GM23248 (cell line): ENCODE measurements around the gene COPS9. TPM values are rescaled to one million over a fixed set of nuclear protein-coding genes. Genes with fewer than 3 reads are reported as not detected.

Experiments used
- DNase-seq: peaks from one replicate; pipeline ENCODE4 v3.0.0-alpha.2; 2015
- H2AFZ ChIP-seq: fragments of 200-600 bp; sonication (generic); 2 replicates; pipeline ENCODE4 v1.6.1; 2016; ENCODE audit warnings: antibody characterized with exemption
- H3F3A ChIP-seq: fragments of 200-600 bp; sonication (generic); 2 replicates; pipeline ENCODE4 v1.6.1; 2016; ENCODE audit warnings: mild to moderate bottlenecking, antibody characterized with exemption, mixed run types; ENCODE audit not compliant: insufficient read depth
- H3K27ac ChIP-seq: fragments of 200-600 bp; sonication (generic); 2 replicates; pipeline ENCODE4 v1.5.1; 2016; ENCODE audit warnings: mild to moderate bottlenecking
- H3K27me3 ChIP-seq: fragments of 200-600 bp; sonication (generic); replicated peaks from 2 replicates; pipeline ENCODE4 v1.6.1; 2016; ENCODE audit warnings: mild to moderate bottlenecking; ENCODE audit not compliant: insufficient read depth
- H3K36me3 ChIP-seq: fragments of 200-600 bp; sonication (generic); 2 replicates; pipeline ENCODE4 v1.6.1; 2016; ENCODE audit warnings: low read depth, mild to moderate bottlenecking
- H3K4me1 ChIP-seq: fragments of 200-600 bp; sonication (generic); 2 replicates; pipeline ENCODE4 v1.6.1; 2016; ENCODE audit warnings: mild to moderate bottlenecking; ENCODE audit not compliant: insufficient read depth
- H3K4me2 ChIP-seq: fragments of 200-600 bp; sonication (generic); one replicate; pipeline ENCODE4 v1.6.1; 2016; ENCODE audit warnings: mild to moderate bottlenecking; ENCODE audit not compliant: unreplicated experiment
- H3K4me3 ChIP-seq: fragments of 200-600 bp; sonication (generic); 2 replicates; pipeline ENCODE4 v1.5.1; 2016; ENCODE audit warnings: mild to moderate bottlenecking
- H3K79me2 ChIP-seq: fragments of 200-600 bp; sonication (generic); 2 replicates; pipeline ENCODE4 v1.6.1; 2016; ENCODE audit warnings: mild to moderate bottlenecking; ENCODE audit not compliant: insufficient read depth
- H3K9ac ChIP-seq: fragments of 200-600 bp; sonication (generic); 2 replicates; pipeline ENCODE4 v1.6.1; 2016; ENCODE audit warnings: mild to moderate bottlenecking
- H3K9me2 ChIP-seq: fragments of 200-600 bp; sonication (generic); 2 replicates; pipeline ENCODE4 v1.6.1; 2016; ENCODE audit warnings: mixed run types, mild to moderate bottlenecking, moderate library complexity; ENCODE audit not compliant: insufficient read depth
- H3K9me3 ChIP-seq: fragments of 200-600 bp; sonication (generic); one replicate; pipeline ENCODE4 v1.6.1; 2017; ENCODE audit warnings: low read depth
- H4K20me1 ChIP-seq: fragments of 200-600 bp; sonication (generic); 2 replicates; pipeline ENCODE4 v1.6.0; 2016; ENCODE audit not compliant: insufficient read depth
- EZH2 ChIP-seq: fragments of 200-600 bp; sonication (generic); IDR thresholded peaks from 2 replicates; pipeline ENCODE4 v1.6.1; 2018; ENCODE audit warnings: antibody characterized with exemption, mild to moderate bottlenecking; ENCODE audit not compliant: insufficient read depth, poor library complexity, severe bottlenecking
- EZH2phosphoT487 ChIP-seq: fragments of 200-600 bp; sonication (generic); IDR thresholded peaks from 2 replicates; pipeline ENCODE4 v1.6.1; 2018; ENCODE audit warnings: antibody characterized with exemption, moderate library complexity, mild to moderate bottlenecking, low read depth; ENCODE audit not compliant: insufficient read depth
- WGBS, 2 experiments: methylation state at CpG; one replicate each; pipeline ENCODE4 v1.1.6; 2015 to 2017; ENCODE audit warnings: low lambda C conversion rate in 2 of 2, low coverage in 1 of 2; ENCODE audit errors: missing lambda C conversion rate in 2 of 2; 5-methylcytosine and 5-hydroxymethylcytosine counted together
- in situ Hi-C: fragments of 300-500 bp; cut with MboI; formaldehyde crosslinking; loops from 2 replicates; pipeline ENCODE4 v1.15.0; 2020
- polyA plus RNA-seq: library from polyadenylated mRNA; unstranded; fragments of >200 nt; fragmentation: Nextera tagmentation; extraction: Ambion mirVana; gene quantifications from 2 replicates; pipeline ENCODE4 v1.2.1, GENCODE V29; 2016
- total RNA-seq: library from RNA; depleted of rRNA; stranded (reverse); fragments of >200 nt; shearing (Covaris generic); gene quantifications from 2 replicates; pipeline ENCODE4 v1.2.3, GENCODE V29; 2014

Gene COPS9
- total and polyA plus RNA-seq, 2 experiments from 2014 or later: 114 to 350 TPM

DNA sequence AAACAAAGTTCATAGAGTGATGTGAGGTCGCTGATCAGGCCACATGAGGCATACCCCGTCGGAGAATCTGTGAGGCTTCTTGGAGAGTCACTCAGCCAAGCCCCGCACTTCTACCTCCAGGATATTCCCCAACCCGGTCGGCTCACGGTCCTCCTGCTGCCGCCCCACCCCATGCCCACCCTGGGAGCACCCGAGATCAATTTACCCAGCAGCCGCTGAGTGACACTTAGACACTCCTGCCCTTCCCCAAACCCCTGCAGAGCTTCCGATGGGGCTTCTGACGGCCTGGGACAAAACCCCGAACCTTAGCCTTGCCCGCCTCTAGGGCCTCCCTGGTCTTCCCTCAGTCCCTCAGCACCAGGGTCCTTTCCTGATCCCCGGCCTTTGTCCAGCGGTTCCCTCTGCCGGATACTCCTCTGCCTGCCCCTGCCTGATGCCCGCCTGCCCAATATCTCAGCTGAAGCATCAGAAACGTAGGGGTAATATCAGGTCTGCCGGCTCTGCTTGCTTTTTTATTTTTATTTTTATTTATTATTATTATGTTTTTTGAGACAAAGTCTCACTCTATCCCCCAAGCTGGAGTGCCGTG, 23.2 kb upstream of the COPS9 start:
- TF ChIP-seq EZH2 (no peak), EZH2phosphoT487 (no peak)
- Histone ChIP-seq H3K27ac (no peak overlapping the region), H3K9me3 (no peaks in the 10 kb centered on the region)

DNA sequence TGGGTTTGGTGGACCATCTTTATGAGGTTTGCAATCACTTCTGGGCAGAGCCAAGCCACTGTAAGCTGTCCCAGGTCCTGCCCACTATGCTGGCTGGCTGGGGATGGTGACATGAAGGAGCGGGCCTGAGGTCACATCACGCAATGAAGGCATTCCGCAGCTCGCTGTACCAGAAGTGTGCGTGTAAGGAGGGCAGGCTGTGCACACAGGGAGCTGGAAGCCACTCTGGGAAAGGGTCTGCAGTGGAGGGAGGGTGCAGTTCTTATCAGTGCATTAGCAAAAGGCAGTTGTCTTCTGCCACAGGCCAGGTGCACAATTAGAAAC, 21.0 kb upstream of the COPS9 start:
- Histone ChIP-seq H3K36me3 (no peaks in the 10 kb centered on the region), H3K4me1 (no peaks in the 10 kb centered on the region), H4K20me1 (no peaks in the 10 kb centered on the region), H3K9me3 (no peaks in the 10 kb centered on the region), H3F3A (no peaks in the 10 kb centered on the region), H3K4me2 (no peak overlapping the region), H3K27ac (no peak overlapping the region), H3K4me3 (no peak overlapping the region), H2AFZ (no peak overlapping the region), H3K27me3 (peaks cover 27% of the 10 kb centered on the region), H3K79me2 (no peaks in the 10 kb centered on the region), H3K9ac (no peak overlapping the region), H3K9me2 (no peaks in the 10 kb centered on the region)
- 49 to 51% methylated on average over 5 of the region's 5 CpGs for WGBS, 2 experiments
- in situ Hi-C loops: no loop called here
- TF ChIP-seq EZH2: no peak
- TF ChIP-seq EZH2phosphoT487: no peak
- DNase-seq: no peak

More for the DNA sequence above, 23.2 kb upstream of the COPS9 start:
- WGBS, 2 experiments: 55 to 62% methylated on average over 17 to 20 of the region's 21 CpGs
- H3K4me2 ChIP-seq: no peak overlapping the region
- H4K20me1 ChIP-seq: no peaks in the 10 kb centered on the region
- in situ Hi-C loops: no loop called here
- no peaks in the 10 kb centered on the region for H3K4me1 ChIP-seq
- H3K36me3 ChIP-seq: no peaks in the 10 kb centered on the region
- H3K9me2 ChIP-seq: no peaks in the 10 kb centered on the region
- no peak overlapping the region for H2AFZ ChIP-seq
- no peak for DNase-seq
- no peaks in the 10 kb centered on the region for H3F3A ChIP-seq
- H3K27me3 ChIP-seq: peaks cover 4% of the 10 kb centered on the region
- H3K4me3 ChIP-seq: no peak overlapping the region
- H3K79me2 ChIP-seq: no peaks in the 10 kb centered on the region
- H3K9ac ChIP-seq: no peak overlapping the region

DNA sequence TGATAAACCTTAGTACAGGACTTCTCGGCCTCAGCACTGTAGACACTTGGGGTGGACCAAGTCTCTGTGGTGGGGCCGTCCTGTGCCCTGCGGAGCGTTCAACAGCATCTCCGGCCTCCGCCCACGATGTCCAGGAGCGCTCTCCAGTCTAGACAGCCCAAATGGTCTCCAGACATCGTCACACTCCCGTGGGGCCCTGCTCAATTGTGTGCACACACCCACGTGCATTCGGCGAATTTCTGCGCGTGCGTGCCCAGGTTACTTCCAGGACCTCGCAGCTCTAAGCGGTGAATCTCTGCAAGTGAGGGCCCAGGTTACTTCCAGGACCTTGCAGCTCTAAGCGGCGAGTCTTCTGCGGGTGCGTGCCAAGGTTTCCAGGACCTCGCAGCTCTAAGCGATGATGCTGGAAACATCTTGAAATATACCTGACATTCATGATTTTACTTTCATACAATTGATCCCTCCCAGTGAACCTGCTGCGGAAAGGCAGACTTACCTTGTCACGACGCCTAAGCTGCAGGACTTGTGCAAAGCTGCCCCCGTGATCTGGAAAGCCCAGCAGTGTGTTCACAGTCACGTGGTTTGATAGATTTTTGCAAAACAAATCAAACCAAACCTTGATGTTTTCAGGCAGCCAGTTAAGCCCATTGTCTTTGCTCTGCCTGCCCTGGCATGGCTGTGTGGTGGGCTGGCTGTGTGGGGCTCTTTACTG, 20.5 kb upstream of the COPS9 start:
- no peak overlapping the region for H3K4me3 ChIP-seq
- H3K36me3 ChIP-seq: no peaks in the 10 kb centered on the region
- no peak overlapping the region for H2AFZ ChIP-seq
- no peaks in the 10 kb centered on the region for H3K9me2 ChIP-seq
- no peak for TF ChIP-seq EZH2phosphoT487
- no peak for TF ChIP-seq EZH2
- DNase-seq: no peak
- H3K4me2 ChIP-seq: no peak overlapping the region
- no peak overlapping the region for H3K27ac ChIP-seq
- H4K20me1 ChIP-seq: no peaks in the 10 kb centered on the region
- no peaks in the 10 kb centered on the region for H3K79me2 ChIP-seq
- no peaks in the 10 kb centered on the region for H3F3A ChIP-seq
- H3K27me3 ChIP-seq: peaks cover 32% of the 10 kb centered on the region
- no peak overlapping the region for H3K9ac ChIP-seq
- WGBS, 2 experiments: 59 to 61% methylated on average over 29 of the region's 29 CpGs
- no peaks in the 10 kb centered on the region for H3K4me1 ChIP-seq
- H3K9me3 ChIP-seq: no peaks in the 10 kb centered on the region
- in situ Hi-C loops: no loop called here

DNA sequence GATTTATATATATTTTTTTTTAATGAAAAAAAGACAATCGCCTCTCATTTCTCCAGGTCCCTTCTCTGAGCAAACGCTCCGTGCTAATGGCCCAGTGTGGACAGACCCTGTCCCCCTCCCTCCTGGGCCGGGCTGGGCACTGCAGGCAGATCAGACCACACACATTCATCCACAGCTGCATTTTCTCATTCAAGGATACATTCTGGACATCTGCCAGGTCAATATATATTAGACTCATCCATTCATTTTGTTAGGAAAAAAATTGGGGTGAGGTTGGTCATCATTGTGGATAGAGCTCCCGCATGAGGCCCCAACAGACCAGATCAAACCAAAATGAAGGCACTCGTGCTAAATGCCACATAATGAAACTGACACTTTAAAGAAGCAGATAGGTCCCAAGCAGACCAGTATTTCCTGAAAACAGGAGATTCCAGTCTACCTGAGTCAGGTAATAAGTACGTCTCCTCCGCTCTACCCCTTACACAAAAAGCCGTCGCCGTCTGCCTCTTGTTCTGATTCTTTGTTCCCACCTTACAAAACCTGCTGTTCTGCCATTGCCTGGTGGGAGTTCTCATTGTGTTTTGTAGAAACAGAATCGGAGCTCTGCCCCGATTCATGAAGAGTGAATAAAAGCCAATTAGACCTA, 19.8 kb upstream of the COPS9 start:
- no peaks in the 10 kb centered on the region for H3K9me2 ChIP-seq
- no peak overlapping the region for H3K27ac ChIP-seq
- H3K4me3 ChIP-seq: no peak overlapping the region
- no peaks in the 10 kb centered on the region for H3K36me3 ChIP-seq
- in situ Hi-C loops: no loop called here
- no peak for TF ChIP-seq EZH2
- TF ChIP-seq EZH2phosphoT487: no peak
- no peak for DNase-seq
- H3K79me2 ChIP-seq: no peaks in the 10 kb centered on the region
- no peak overlapping the region for H2AFZ ChIP-seq
- 51 to 54% methylated on average over 13 of the region's 13 CpGs for WGBS, 2 experiments
- H3K4me1 ChIP-seq: no peaks in the 10 kb centered on the region
- H3F3A ChIP-seq: no peaks in the 10 kb centered on the region
- peaks cover 32% of the 10 kb centered on the region for H3K27me3 ChIP-seq
- H4K20me1 ChIP-seq: no peaks in the 10 kb centered on the region
- H3K4me2 ChIP-seq: no peak overlapping the region
- no peaks in the 10 kb centered on the region for H3K9me3 ChIP-seq
- no peak overlapping the region for H3K9ac ChIP-seq
